Activated naive CD4-positive, alpha-beta T cell treated with anti-CD3 and anti-CD28 coated beads for 36 hours (primary cell): Measurements from ENCODE around the gene OR6K3. TPM values are rescaled to one million over a fixed set of nuclear protein-coding genes. Genes with fewer than 3 reads are reported as not detected.
"Not testable (repeated sequence)": the region's sequence is repeated elsewhere in the genome, so short reads cannot be mapped to it uniquely, and the experiment has no call there.

ENCODE experiments used
- CTCF ChIA-PET: fragments of 350-600 bp; sonication (Branson Sonifier 250); formaldehyde crosslinking; loops from one replicate; lab custom pipeline; 2021; ENCODE audit warnings: antibody characterized with exemption; lab: Charles Lee
- DNase-seq: peaks from one replicate; pipeline ENCODE4 v3.0.0-alpha.2; 2020
- H3K27ac Mint-ChIP-seq: one replicate; pipeline ENCODE4 v1.8.0; 2021; ENCODE audit warnings: mild to moderate bottlenecking, mixed read lengths
- H3K27me3 Mint-ChIP-seq: one replicate; pipeline ENCODE4 v1.8.0; 2021; ENCODE audit warnings: low read depth, mixed read lengths
- H3K36me3 Mint-ChIP-seq: one replicate; pipeline ENCODE4 v1.8.0; 2021; ENCODE audit warnings: low read depth, mixed read lengths
- H3K4me1 Mint-ChIP-seq: one replicate; pipeline ENCODE4 v1.8.0; 2021; ENCODE audit warnings: low read depth, mixed read lengths
- H3K4me3 Mint-ChIP-seq: one replicate; pipeline ENCODE4 v1.8.0; 2021; ENCODE audit warnings: mild to moderate bottlenecking, moderate library complexity, mixed read lengths
- H3K9me3 Mint-ChIP-seq: one replicate; pipeline ENCODE4 v1.8.0; 2021; ENCODE audit warnings: mixed read lengths
- intact Hi-C: fragments of 100-400 bp; cut with micrococcal nuclease; formaldehyde crosslinking; loops from one replicate; pipeline ENCODE4 v1.15.1; 2023
- total RNA-seq, 2 experiments: library from RNA; stranded (reverse); gene quantifications; one replicate each; pipeline ENCODE4 v1.2.3, GENCODE V29; 2021

Gene OR6K3
- total RNA-seq, 2 experiments from 2014 or later = not detected

DNA sequence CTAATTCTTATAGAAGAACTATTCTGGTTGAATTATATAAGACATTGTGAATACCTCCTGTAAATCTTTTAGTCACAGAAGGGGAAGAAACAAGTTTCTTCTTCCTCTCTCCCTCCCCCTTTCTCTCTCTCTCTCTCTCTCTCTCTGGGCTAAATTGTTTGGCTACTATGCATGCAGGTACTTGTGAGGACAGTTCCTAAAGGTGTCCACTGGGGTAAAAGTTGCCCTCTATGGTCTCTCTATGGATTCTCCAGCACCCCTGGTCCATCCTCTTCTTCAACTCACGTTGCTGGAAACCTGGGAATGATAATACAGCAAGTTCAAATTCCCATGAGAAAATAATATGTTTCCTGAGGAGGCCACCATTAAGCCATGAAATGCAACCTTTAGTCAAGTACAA is 5.8 kb downstream of the OR6K3 start:
- Mint-ChIP-seq H3K27me3 (peaks cover 10% of the 10 kb centered on the region), H3K4me3 (no peak overlapping the region), H3K36me3 (no peaks in the 10 kb centered on the region), H3K9me3 (no peaks in the 10 kb centered on the region), H3K4me1 (peaks cover 4% of the 10 kb centered on the region), H3K27ac (no peak overlapping the region)
- intact Hi-C loops = loop anchor here (5.0 kb wide), 1 partner anchor 283 kb away; no protein-coding TSS in a partner anchor
- no peak for DNase-seq
- CTCF ChIA-PET = no interaction called here

DNA sequence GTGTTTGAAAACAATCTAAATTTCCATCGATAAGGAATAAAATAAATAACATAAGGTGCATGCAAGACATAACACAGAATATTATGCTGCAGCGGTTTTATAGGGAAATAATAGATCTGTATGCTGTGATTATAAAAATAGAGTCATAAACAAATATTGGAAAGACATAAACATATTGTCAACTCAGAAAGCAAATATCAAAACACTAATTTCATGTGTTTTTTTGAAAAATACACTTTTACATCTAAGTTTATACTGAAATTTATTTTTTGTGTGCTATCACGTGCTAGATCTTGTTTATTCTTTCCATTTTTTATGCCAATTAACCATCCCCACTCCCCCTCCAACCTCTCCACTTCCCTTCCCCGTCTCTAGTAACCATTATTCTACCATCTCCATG is 9.4 kb downstream of the OR6K3 start:
- no peaks in the 10 kb centered on the region for H3K9me3 Mint-ChIP-seq
- no peak overlapping the region for H3K27ac Mint-ChIP-seq
- peaks cover 6% of the 10 kb centered on the region for H3K27me3 Mint-ChIP-seq
- H3K36me3 Mint-ChIP-seq = no peaks in the 10 kb centered on the region
- no peak overlapping the region for H3K4me3 Mint-ChIP-seq
- CTCF ChIA-PET = no interaction called here
- intact Hi-C loops = no loop called here
- DNase-seq = no peak
- no peaks in the 10 kb centered on the region for H3K4me1 Mint-ChIP-seq

DNA sequence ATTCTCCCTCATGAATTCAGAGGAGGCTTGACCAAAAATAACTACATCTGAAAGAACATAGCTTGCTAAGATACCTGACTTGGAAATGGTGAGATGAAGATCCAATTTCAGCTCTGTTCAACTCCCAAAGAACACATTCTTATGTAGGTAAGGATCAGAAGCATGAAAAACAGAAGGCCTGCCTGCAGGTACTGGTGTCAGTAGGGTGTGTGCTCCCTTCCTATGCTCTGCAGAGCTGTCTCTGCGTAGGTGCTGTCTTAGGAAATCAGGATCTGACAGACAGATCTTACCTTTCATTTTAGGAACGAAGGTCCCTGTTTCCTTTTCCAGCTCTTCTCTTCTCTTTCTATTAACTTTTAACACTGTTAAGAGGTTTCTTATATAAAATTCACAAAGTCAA is 14.4 kb downstream of the OR6K3 start:
- Mint-ChIP-seq H3K27me3 (no peaks in the 10 kb centered on the region), H3K9me3 (no peaks in the 10 kb centered on the region), H3K36me3 (no peaks in the 10 kb centered on the region), H3K4me1 (no peaks in the 10 kb centered on the region), H3K27ac (no peak overlapping the region), H3K4me3 (no peak overlapping the region)
- no peak for DNase-seq
- CTCF ChIA-PET = no interaction called here
- intact Hi-C loops = no loop called here

DNA sequence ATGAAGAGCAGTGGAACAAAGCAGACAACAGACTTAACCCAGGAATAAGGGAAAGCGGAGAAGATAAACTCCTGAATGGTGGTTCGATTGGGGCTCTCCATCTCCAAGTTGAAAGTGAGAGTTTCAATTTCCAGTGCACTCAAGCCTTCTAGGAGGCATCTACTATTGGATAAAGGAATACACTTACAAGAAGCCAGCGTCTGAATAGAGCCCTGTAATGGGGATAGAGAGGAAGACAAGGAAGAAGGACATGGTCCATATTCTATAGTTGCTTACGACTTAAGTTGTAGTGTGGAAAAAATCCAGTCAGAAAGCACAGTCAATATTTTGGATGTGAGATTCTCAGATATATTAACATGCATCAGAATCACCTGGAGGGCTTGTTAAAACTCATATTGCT is 20.0 kb downstream of the OR6K3 start, which contains the start of gene OR6K2:
OR6K2 (minus strand) TSS at position 101 of the 400 bp plus-strand sequence; CDS start at position 101, 0 bp downstream.
- no peak within 1 kb of the TSS for H3K27ac Mint-ChIP-seq
- no peak within 1 kb of the TSS for H3K4me3 Mint-ChIP-seq
- H3K36me3 Mint-ChIP-seq = no peaks in the 10 kb centered on the region
- CTCF ChIA-PET = no interaction called here
- H3K9me3 Mint-ChIP-seq = no peaks in the 10 kb centered on the region
- no peak for DNase-seq
- intact Hi-C loops = no loop called here
- H3K4me1 Mint-ChIP-seq = no peaks in the 10 kb centered on the region
- no peaks in the 10 kb centered on the region for H3K27me3 Mint-ChIP-seq

DNA sequence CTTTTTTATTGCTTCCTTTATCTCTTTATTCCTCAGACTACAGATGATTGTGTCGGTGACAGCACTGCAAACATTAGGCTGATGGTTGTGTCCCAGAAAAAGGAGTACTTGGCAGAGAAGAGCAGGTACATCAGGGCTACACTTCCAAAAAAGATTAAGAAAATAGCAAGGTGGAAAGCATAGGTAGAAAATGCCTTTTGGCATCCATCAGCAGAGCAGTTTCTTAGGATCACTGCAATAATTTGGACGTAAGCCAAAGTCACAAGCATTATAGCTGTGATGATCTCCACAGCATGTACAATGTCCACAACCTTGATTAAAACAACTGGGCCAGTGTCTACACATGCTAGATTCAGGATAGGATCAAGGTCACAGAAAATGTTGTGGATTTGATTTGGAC is 25.9 kb downstream of the OR6K3 start:
- no peaks in the 10 kb centered on the region for H3K4me1 Mint-ChIP-seq
- CTCF ChIA-PET = no interaction called here
- intact Hi-C loops = no loop called here
- no peaks in the 10 kb centered on the region for H3K27me3 Mint-ChIP-seq
- no peak overlapping the region for H3K27ac Mint-ChIP-seq
- no peak for DNase-seq
- no peaks in the 10 kb centered on the region for H3K36me3 Mint-ChIP-seq
- no peak overlapping the region for H3K4me3 Mint-ChIP-seq
- H3K9me3 Mint-ChIP-seq = no peaks in the 10 kb centered on the region

DNA sequence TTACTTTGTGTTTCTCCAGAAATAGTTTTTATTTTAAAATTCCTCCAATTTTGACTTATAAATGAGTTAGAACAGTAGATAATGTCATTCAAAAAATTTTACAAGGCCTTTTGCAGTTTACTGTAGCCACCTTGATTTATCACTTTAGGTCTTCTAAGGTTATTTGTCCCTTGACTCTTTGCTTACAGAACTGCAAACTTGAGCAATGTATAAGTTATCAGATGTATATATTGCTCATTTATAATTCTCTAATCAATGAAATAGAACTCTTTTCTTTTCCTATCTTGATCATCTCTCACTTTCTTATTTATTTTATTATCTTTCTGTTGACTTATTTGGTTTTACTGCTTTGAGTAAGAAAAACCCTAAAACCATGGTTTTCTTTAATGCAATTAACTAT is 28.2 kb downstream of the OR6K3 start:
- intact Hi-C loops = no loop called here
- Mint-ChIP-seq H3K9me3 (no peaks in the 10 kb centered on the region), H3K27me3 (peaks cover 11% of the 10 kb centered on the region), H3K4me1 (no peaks in the 10 kb centered on the region), H3K27ac (no peak overlapping the region), H3K36me3 (no peaks in the 10 kb centered on the region), H3K4me3 (no peak overlapping the region)
- CTCF ChIA-PET = no interaction called here
- DNase-seq = no peak

DNA sequence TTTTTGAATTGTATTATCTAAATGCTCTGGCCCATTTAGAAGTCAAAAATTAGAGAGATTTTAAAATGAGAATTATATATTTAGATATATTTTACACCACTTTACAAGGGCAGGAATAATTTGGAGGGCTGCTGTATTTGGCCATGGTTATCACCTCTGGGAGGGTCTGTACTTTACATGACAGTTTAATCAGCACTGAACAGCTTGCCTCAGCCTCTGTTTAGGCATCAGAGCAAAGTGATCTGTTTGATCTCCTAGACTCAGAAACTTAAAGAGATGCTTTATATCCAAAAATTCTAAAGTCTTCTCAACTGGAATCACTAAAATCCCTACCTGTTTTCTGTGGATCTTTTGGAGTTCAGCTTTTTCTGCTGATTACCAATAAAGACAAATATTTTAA is 28.6 kb downstream of the OR6K3 start:
- Mint-ChIP-seq H3K27ac (no peak overlapping the region), H3K36me3 (no peaks in the 10 kb centered on the region), H3K27me3 (peaks cover 14% of the 10 kb centered on the region), H3K4me1 (no peaks in the 10 kb centered on the region), H3K9me3 (no peaks in the 10 kb centered on the region), H3K4me3 (no peak overlapping the region)
- DNase-seq = no peak
- intact Hi-C loops = no loop called here
- CTCF ChIA-PET = no interaction called here

DNA sequence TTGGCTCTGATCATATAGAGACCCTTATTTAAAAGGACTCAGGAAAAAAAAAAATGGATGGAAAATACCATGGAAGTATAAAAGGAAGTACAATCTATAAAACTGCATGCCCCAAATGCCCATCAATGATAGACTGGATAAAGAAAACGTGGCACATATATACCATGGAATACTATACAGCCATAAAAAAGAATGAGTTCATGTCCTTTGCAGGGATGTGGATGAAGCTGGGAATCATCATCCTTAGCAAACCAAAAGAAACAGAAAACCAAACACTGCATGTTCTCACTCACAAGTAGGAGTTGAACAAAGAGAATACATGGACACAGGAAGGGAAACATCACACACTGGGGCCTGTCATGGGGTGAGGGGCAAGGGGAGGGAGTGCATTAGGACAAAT is 29.4 kb downstream of the OR6K3 start:
- CTCF ChIA-PET, intact Hi-C loops, H3K4me1 Mint-ChIP-seq, H3K4me3 Mint-ChIP-seq, H3K36me3 Mint-ChIP-seq, DNase-seq, H3K27ac Mint-ChIP-seq, H3K9me3 Mint-ChIP-seq: not testable (repeated sequence)
- H3K27me3 Mint-ChIP-seq = peaks cover 17% of the 10 kb centered on the region

DNA sequence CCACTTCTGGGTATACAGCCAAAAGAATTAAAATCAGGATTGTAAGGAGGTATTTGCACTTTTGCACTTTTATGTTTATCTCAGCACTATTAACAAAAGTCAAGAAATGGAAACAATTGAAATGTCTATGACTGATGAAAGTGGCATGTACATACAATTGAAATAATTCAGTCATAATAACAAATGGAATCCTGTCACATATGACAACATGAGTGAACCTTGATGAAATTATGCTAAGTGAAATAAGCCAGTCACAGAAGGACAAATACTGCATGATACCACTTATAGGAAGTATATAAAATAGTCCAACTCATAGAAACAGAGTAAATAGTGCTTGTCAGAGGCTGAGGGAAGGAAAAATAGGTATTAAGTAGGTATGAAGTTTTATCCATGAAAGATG is 30.6 kb downstream of the OR6K3 start:
- intact Hi-C loops = no loop called here
- H3K9me3 Mint-ChIP-seq = no peaks in the 10 kb centered on the region
- no peak overlapping the region for H3K4me3 Mint-ChIP-seq
- CTCF ChIA-PET = no interaction called here
- no peaks in the 10 kb centered on the region for H3K36me3 Mint-ChIP-seq
- no peak for DNase-seq
- no peak overlapping the region for H3K27ac Mint-ChIP-seq
- H3K27me3 Mint-ChIP-seq = peaks cover 21% of the 10 kb centered on the region
- no peaks in the 10 kb centered on the region for H3K4me1 Mint-ChIP-seq

DNA sequence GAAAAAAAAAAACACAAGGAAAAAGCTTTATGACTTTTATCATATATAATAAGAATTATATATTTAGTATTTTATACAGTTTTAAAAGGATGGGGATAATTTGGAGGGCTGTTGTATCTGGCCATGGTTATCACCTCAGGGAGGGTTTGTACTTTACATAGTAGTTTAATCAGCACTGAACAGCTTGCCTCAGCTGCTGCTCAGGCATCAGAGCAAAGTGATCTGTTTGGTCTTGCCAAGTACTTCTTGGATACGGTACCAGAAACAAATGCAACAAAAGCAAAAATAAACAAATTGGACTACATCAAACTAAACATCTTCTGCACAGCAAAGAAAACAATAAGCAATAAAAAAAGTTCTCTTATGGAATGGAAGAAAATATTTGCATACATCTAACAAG is 31.4 kb downstream of the OR6K3 start:
- H3K36me3 Mint-ChIP-seq = no peaks in the 10 kb centered on the region
- intact Hi-C loops = no loop called here
- H3K27ac Mint-ChIP-seq = no peak overlapping the region
- H3K4me3 Mint-ChIP-seq = no peak overlapping the region
- CTCF ChIA-PET = no interaction called here
- H3K4me1 Mint-ChIP-seq = no peaks in the 10 kb centered on the region
- peaks cover 22% of the 10 kb centered on the region for H3K27me3 Mint-ChIP-seq
- DNase-seq = no peak
- no peaks in the 10 kb centered on the region for H3K9me3 Mint-ChIP-seq

DNA sequence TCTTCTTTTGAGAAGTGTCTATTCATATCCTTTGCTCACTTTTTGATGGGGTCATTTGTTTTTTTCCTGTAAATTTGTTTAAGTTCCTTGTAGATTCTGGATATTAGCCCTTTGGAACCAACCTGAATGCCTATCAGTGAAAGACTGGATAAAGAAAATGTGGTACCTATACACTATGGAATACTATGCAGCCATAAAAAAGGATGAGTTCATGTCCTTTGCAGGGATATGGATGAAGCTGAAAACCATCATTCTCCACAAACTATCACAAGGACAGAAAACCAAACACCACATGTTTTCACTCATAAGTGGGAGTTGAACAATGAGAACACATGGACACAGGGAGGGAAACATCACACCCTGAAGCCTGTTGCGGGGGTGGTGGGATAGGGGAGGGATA is 32.2 kb downstream of the OR6K3 start:
- peaks cover 22% of the 10 kb centered on the region for H3K27me3 Mint-ChIP-seq
- intact Hi-C loops, H3K27ac Mint-ChIP-seq, DNase-seq, H3K9me3 Mint-ChIP-seq, H3K4me1 Mint-ChIP-seq, CTCF ChIA-PET, H3K36me3 Mint-ChIP-seq, H3K4me3 Mint-ChIP-seq: not testable (repeated sequence)

DNA sequence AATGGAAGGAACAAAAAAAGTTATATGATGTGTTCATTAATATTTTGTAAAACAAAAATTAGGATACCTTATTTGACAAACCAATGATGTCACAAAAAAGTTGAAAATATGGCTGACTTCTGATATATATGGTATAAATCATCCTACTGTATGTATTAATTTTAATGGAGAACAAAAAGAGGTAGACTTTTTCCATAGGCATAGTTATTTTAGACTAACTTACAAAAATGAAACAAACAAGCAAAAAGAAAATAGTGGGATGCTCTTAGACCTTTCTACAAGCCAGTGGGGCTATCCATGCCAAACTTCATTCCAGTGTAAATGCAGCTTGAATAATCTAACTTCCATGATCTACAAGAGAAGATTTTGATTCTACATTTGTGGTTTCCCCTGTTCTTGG is 33.5 kb downstream of the OR6K3 start:
- intact Hi-C loops = no loop called here
- no peak overlapping the region for H3K4me3 Mint-ChIP-seq
- no peaks in the 10 kb centered on the region for H3K9me3 Mint-ChIP-seq
- H3K27me3 Mint-ChIP-seq = peaks cover 26% of the 10 kb centered on the region
- CTCF ChIA-PET = no interaction called here
- no peak for DNase-seq
- H3K36me3 Mint-ChIP-seq = no peaks in the 10 kb centered on the region
- H3K27ac Mint-ChIP-seq = no peak overlapping the region
- no peaks in the 10 kb centered on the region for H3K4me1 Mint-ChIP-seq

DNA sequence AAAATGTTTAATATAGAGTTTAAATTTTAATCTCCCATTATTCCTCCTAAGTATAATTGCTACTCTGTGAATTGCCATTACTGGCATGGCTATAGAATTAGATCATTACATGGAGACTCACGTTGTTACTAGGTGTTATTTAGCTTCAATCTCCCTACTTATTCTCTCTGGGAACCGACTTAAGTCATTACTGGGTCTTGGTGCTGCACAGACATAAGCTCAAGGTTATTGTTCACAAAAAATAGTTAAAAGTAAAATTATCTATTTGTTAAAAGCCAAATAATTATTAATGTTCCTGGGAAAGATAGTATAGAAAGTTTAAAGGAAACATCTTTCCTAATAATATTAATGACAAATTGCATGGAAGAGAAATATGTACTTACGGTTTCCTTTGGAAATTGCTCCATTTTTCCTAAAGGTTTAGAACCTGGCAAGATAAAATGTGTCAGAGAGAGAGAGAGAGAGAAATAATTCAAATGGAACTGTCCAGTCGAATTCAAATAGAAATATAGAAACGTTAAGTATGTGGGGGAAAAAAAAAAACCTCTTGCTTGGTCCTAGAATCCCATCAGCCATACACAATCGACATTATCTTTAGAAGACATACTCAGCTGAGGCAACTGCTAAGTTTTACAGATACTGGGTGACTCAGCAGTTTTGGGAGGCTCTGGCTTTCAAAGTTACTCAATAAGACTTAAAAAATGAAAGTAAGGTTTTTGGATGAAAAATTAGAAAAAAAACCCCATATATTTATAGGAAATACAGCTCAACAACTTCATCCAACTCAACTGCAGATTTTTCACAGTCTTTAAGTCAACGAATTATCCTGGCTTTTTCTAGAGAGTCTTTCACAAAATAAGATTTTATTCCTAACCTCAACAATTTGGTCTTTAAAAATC is 34.2 kb downstream of the OR6K3 start, which contains the start of gene SPTA1:
SPTA1 (minus strand) TSS at position 605 of the 899 bp plus-strand sequence; CDS start at position 407, 198 bp downstream.
- Mint-ChIP-seq H3K27me3 (peaks cover 29% of the 10 kb centered on the region), H3K4me1 (no peaks in the 10 kb centered on the region), H3K27ac (no peak within 1 kb of the TSS), H3K36me3 (no peaks in the 10 kb centered on the region), H3K4me3 (no peak within 1 kb of the TSS), H3K9me3 (no peaks in the 10 kb centered on the region)
- DNase-seq = no peak
- intact Hi-C loops = no loop called here
- CTCF ChIA-PET = no interaction called here
